GM18511 (cell line): Measurements from ENCODE around the gene PRDM12.
"Not testable (repeated sequence)": the region's sequence is repeated elsewhere in the genome, so short reads cannot be mapped to it uniquely, and the experiment has no call there.

Experiments
- ATAC-seq: cut with Tn5 transposase; IDR thresholded peaks from one replicate; pipeline ENCODE4 v1.9.1; 2021; ENCODE audit warnings: mild to moderate bottlenecking, moderate library complexity; ENCODE audit not compliant: unreplicated experiment

The PRDM12 gene

GRCh38 chr9:130663258-130663976 lies 977 bp upstream of the PRDM12 start:
- ATAC-seq: no peak

GRCh38 chr9:130663977-130664250 lies 480 bp upstream of the PRDM12 start:
- no peak for ATAC-seq

- ATAC-seq: no peak
Observed at GRCh38 chr9:130665029-130665430, 636 bp downstream of the PRDM12 start.

GRCh38 chr9:130665431-130666392 lies 1.3 kb downstream of the PRDM12 start:
- no peak for ATAC-seq

- no peak for ATAC-seq
Observed at GRCh38 chr9:130666393-130667119, 2.2 kb downstream of the PRDM12 start.

- no peak for ATAC-seq
Observed at GRCh38 chr9:130667120-130667435, 2.7 kb downstream of the PRDM12 start.

- no peak for ATAC-seq
Observed at GRCh38 chr9:130668196-130668595, 3.8 kb downstream of the PRDM12 start.

- no peak for ATAC-seq
Observed at GRCh38 chr9:130668659-130669058, 4.3 kb downstream of the PRDM12 start.

GRCh38 chr9:130669965-130670364 lies 5.6 kb downstream of the PRDM12 start:
- ATAC-seq: no peak

- no peak for ATAC-seq
Observed at GRCh38 chr9:130670644-130671043, 6.2 kb downstream of the PRDM12 start.

- no peak for ATAC-seq
Observed at GRCh38 chr9:130672466-130672865, 8.1 kb downstream of the PRDM12 start.

GRCh38 chr9:130672933-130673615 lies 8.7 kb downstream of the PRDM12 start:
- ATAC-seq: no peak

GRCh38 chr9:130675396-130675795 lies 11.0 kb downstream of the PRDM12 start:
- ATAC-seq: no peak

- ATAC-seq: no peak
Observed at GRCh38 chr9:130677252-130677651, 12.9 kb downstream of the PRDM12 start.

GRCh38 chr9:130680836-130681768 lies 16.7 kb downstream of the PRDM12 start:
- ATAC-seq: peak; percentile 52

- ATAC-seq: peak; percentile 26
Observed at GRCh38 chr9:130681769-130682420, 17.5 kb downstream of the PRDM12 start.

GRCh38 chr9:130682421-130683121 lies 18.2 kb downstream of the PRDM12 start:
- ATAC-seq: no peak

GRCh38 chr9:130685104-130685503 lies 20.7 kb downstream of the PRDM12 start:
- ATAC-seq: no peak

- not testable (repeated sequence) for ATAC-seq
Observed at GRCh38 chr9:130685945-130686344, 21.6 kb downstream of the PRDM12 start.
